Trophoblast cell (in vitro differentiated cells and primary cell): Measurements from ENCODE around the gene CAMK1D.

Source experiments
- DNase-seq, 2 donors: peaks; one replicate each; pipeline ENCODE4 v3.0.0-alpha.2; 2016
- H2AFZ ChIP-seq: 2 replicates; pipeline ENCODE4 v1.6.1; 2013; ENCODE audit warnings: low read length, moderate library complexity, mild to moderate bottlenecking; ENCODE audit not compliant: insufficient read depth, poor library complexity
- H2AK5ac ChIP-seq: 2 replicates; pipeline ENCODE4 v1.6.1; 2013; ENCODE audit warnings: mild to moderate bottlenecking, low read length
- H2BK120ac ChIP-seq: 2 replicates; pipeline ENCODE4 v1.6.1; 2013; ENCODE audit warnings: low read length, mild to moderate bottlenecking, moderate library complexity; ENCODE audit not compliant: insufficient read depth, poor library complexity
- H2BK12ac ChIP-seq: 2 replicates; pipeline ENCODE4 v1.6.1; 2013; ENCODE audit warnings: mild to moderate bottlenecking, low read length, moderate library complexity
- H2BK5ac ChIP-seq: 2 replicates; pipeline ENCODE4 v1.6.1; 2013; ENCODE audit warnings: low read length, low read depth, moderate library complexity, mild to moderate bottlenecking; ENCODE audit not compliant: poor library complexity
- H3K14ac ChIP-seq: 2 replicates; pipeline ENCODE4 v1.6.1; 2013; ENCODE audit warnings: mild to moderate bottlenecking, low read length
- H3K18ac ChIP-seq: 2 replicates; pipeline ENCODE4 v1.6.1; 2013; ENCODE audit warnings: mild to moderate bottlenecking, low read length
- H3K23ac ChIP-seq: 2 replicates; pipeline ENCODE4 v1.6.1; 2013; ENCODE audit warnings: low read length
- H3K27ac ChIP-seq: 2 replicates; pipeline ENCODE4 v1.5.1; 2013; ENCODE audit warnings: low read depth, mild to moderate bottlenecking, inconsistent platforms, low read length, moderate library complexity
- H3K27me3 ChIP-seq: 2 replicates; pipeline ENCODE4 v1.6.1; 2013; ENCODE audit warnings: inconsistent platforms, mild to moderate bottlenecking, low read length, moderate library complexity; ENCODE audit not compliant: insufficient read depth
- H3K36me3 ChIP-seq, 2 experiments: 1 replicate in 1 of 2; 2 replicates in 1 of 2; pipeline ENCODE4 v1.6.1; 2013; ENCODE audit warnings: low read length in 2 of 2, mild to moderate bottlenecking in 2 of 2, moderate library complexity in 1 of 2; ENCODE audit not compliant: insufficient read depth in 2 of 2, control insufficient read depth in 1 of 2
- H3K4ac ChIP-seq: 2 replicates; pipeline ENCODE4 v1.6.1; 2013; ENCODE audit warnings: low read depth, mild to moderate bottlenecking, low read length, moderate library complexity
- H3K4me1 ChIP-seq, 2 experiments: 1 replicate in 1 of 2; 2 replicates in 1 of 2; pipeline ENCODE4 v1.6.1; 2013; ENCODE audit warnings: low read length in 2 of 2, mild to moderate bottlenecking in 2 of 2, moderate library complexity in 1 of 2; ENCODE audit not compliant: insufficient read depth in 2 of 2, control insufficient read depth in 1 of 2
- H3K4me2 ChIP-seq: 2 replicates; pipeline ENCODE4 v1.6.1; 2013; ENCODE audit warnings: inconsistent platforms, mild to moderate bottlenecking, low read length, moderate library complexity
- H3K4me3 ChIP-seq: 2 replicates; pipeline ENCODE4 v1.5.1; 2013; ENCODE audit warnings: mild to moderate bottlenecking, low read depth, low read length, inconsistent platforms
- H3K79me1 ChIP-seq: one replicate; pipeline ENCODE4 v1.6.1; 2013; ENCODE audit warnings: low read length
- H3K79me2 ChIP-seq: 2 replicates; pipeline ENCODE4 v1.6.1; 2013; ENCODE audit warnings: low read length, mild to moderate bottlenecking; ENCODE audit not compliant: control insufficient read depth, insufficient read depth, poor library complexity
- H3K9ac ChIP-seq: 2 replicates; pipeline ENCODE4 v1.6.1; 2013; ENCODE audit warnings: mild to moderate bottlenecking, low read length
- H3K9me3 ChIP-seq: 2 replicates; pipeline ENCODE4 v1.6.1; 2013; ENCODE audit warnings: low read depth, mild to moderate bottlenecking, control low read depth, inconsistent platforms, low read length; ENCODE audit not compliant: insufficient read depth
- H4K12ac ChIP-seq: 2 replicates; pipeline ENCODE4 v1.6.1; 2013; ENCODE audit warnings: low read depth, mild to moderate bottlenecking, low read length, moderate library complexity
- H4K8ac ChIP-seq: 2 replicates; pipeline ENCODE4 v1.6.1; 2013; ENCODE audit warnings: low read depth, mild to moderate bottlenecking, low read length, moderate library complexity
- H4K91ac ChIP-seq: one replicate; pipeline ENCODE4 v1.6.1; 2013; ENCODE audit warnings: low read depth, mild to moderate bottlenecking, low read length, moderate library complexity
- WGBS: extraction: QIAGEN DNeasy Blood & Tissue Kit; methylation state at CpG from one replicate; pipeline ENCODE4 v1.1.7; 2013; ENCODE audit warnings: missing lambda C conversion rate; ENCODE audit not compliant: insufficient read length, insufficient coverage; ENCODE audit errors: extremely low coverage; 5-methylcytosine and 5-hydroxymethylcytosine counted together

The CAMK1D gene

GRCh38 chr10:12409613-12410012 is 60.3 kb downstream of the CAMK1D start:
- no peak overlapping the region for H4K91ac ChIP-seq
- no peak overlapping the region for H3K9ac ChIP-seq
- H3K36me3 ChIP-seq = no peaks in the 10 kb centered on the region
- H3K4me1 ChIP-seq = no peaks in the 10 kb centered on the region
- no peak overlapping the region for H3K4ac ChIP-seq
- no peaks in the 10 kb centered on the region for H3K79me1 ChIP-seq
- no peaks in the 10 kb centered on the region for H3K79me2 ChIP-seq
- H3K14ac ChIP-seq = no peak overlapping the region
- H3K4me3 ChIP-seq = no peak overlapping the region
- H2AK5ac ChIP-seq = no peak overlapping the region
- no peaks in the 10 kb centered on the region for H3K9me3 ChIP-seq
- H4K12ac ChIP-seq = no peak overlapping the region
- H3K23ac ChIP-seq = no peak overlapping the region
- no peak overlapping the region for H2BK120ac ChIP-seq
- no peak for DNase-seq
- no peak overlapping the region for H3K18ac ChIP-seq
- H4K8ac ChIP-seq = no peak overlapping the region
- WGBS = no CpG with 5 or more reads among the region's 5 CpGs
- no peak overlapping the region for H2BK5ac ChIP-seq
- no peak overlapping the region for H2BK12ac ChIP-seq
- H3K27me3 ChIP-seq = no peaks in the 10 kb centered on the region
- H2AFZ ChIP-seq = no peak overlapping the region
- H3K27ac ChIP-seq = no peak overlapping the region
- no peak overlapping the region for H3K4me2 ChIP-seq

GRCh38 chr10:12412666-12413368 is 63.5 kb downstream of the CAMK1D start:
- no peak overlapping the region for H4K12ac ChIP-seq
- no peak overlapping the region for H3K23ac ChIP-seq
- no peak overlapping the region for H2BK5ac ChIP-seq
- no peaks in the 10 kb centered on the region for H3K79me2 ChIP-seq
- H3K4me2 ChIP-seq = no peak overlapping the region
- no CpG with 5 or more reads among the region's 9 CpGs for WGBS
- H2BK12ac ChIP-seq = no peak overlapping the region
- H3K36me3 ChIP-seq = no peaks in the 10 kb centered on the region
- H4K8ac ChIP-seq = no peak overlapping the region
- no peak overlapping the region for H3K18ac ChIP-seq
- no peak overlapping the region for H3K4me3 ChIP-seq
- no peaks in the 10 kb centered on the region for H3K27me3 ChIP-seq
- peak overlapping the region; percentile 36 for H3K9ac ChIP-seq
- H3K4me1 ChIP-seq = no peaks in the 10 kb centered on the region
- H3K14ac ChIP-seq = no peak overlapping the region
- no peak overlapping the region for H4K91ac ChIP-seq
- no peak overlapping the region for H3K27ac ChIP-seq
- H3K9me3 ChIP-seq = no peaks in the 10 kb centered on the region
- H3K79me1 ChIP-seq = no peaks in the 10 kb centered on the region
- H2BK120ac ChIP-seq = no peak overlapping the region
- H2AFZ ChIP-seq = no peak overlapping the region
- H3K4ac ChIP-seq = no peak overlapping the region
- H2AK5ac ChIP-seq = no peak overlapping the region
- no peak for DNase-seq

GRCh38 chr10:12413369-12413711 is 64.0 kb downstream of the CAMK1D start:
- H4K12ac ChIP-seq = no peak overlapping the region
- no CpG with 5 or more reads among the region's 1 CpG for WGBS
- no peak overlapping the region for H3K4me3 ChIP-seq
- no peaks in the 10 kb centered on the region for H3K4me1 ChIP-seq
- DNase-seq = no peak
- H3K18ac ChIP-seq = no peak overlapping the region
- H2BK5ac ChIP-seq = no peak overlapping the region
- H2BK12ac ChIP-seq = no peak overlapping the region
- H3K27me3 ChIP-seq = no peaks in the 10 kb centered on the region
- H3K4me2 ChIP-seq = no peak overlapping the region
- H3K36me3 ChIP-seq = no peaks in the 10 kb centered on the region
- no peaks in the 10 kb centered on the region for H3K79me2 ChIP-seq
- no peak overlapping the region for H2BK120ac ChIP-seq
- H2AFZ ChIP-seq = no peak overlapping the region
- H4K8ac ChIP-seq = no peak overlapping the region
- H3K27ac ChIP-seq = no peak overlapping the region
- H3K79me1 ChIP-seq = no peaks in the 10 kb centered on the region
- no peak overlapping the region for H3K14ac ChIP-seq
- no peak overlapping the region for H3K4ac ChIP-seq
- H3K9me3 ChIP-seq = no peaks in the 10 kb centered on the region
- H3K9ac ChIP-seq = no peak overlapping the region
- no peak overlapping the region for H3K23ac ChIP-seq
- H2AK5ac ChIP-seq = no peak overlapping the region
- no peak overlapping the region for H4K91ac ChIP-seq

- Histone ChIP-seq H2AK5ac (no peak overlapping the region), H3K18ac (no peak overlapping the region), H4K8ac (no peak overlapping the region), H4K91ac (no peak overlapping the region), H3K27me3 (no peaks in the 10 kb centered on the region), H3K9me3 (no peaks in the 10 kb centered on the region), H3K27ac (no peak overlapping the region), H2BK5ac (no peak overlapping the region), H3K4ac (no peak overlapping the region), H2BK120ac (no peak overlapping the region), H3K9ac (no peak overlapping the region), H3K23ac (no peak overlapping the region), H3K36me3 (no peaks in the 10 kb centered on the region), H2BK12ac (no peak overlapping the region), H3K4me3 (no peak overlapping the region), H3K4me2 (no peak overlapping the region), H3K4me1 (no peaks in the 10 kb centered on the region), H3K79me1 (no peaks in the 10 kb centered on the region), H2AFZ (no peak overlapping the region), H3K79me2 (no peaks in the 10 kb centered on the region), H3K14ac (no peak overlapping the region), H4K12ac (no peak overlapping the region)
- WGBS = no CpG with 5 or more reads among the region's 9 CpGs
- DNase-seq = no peak
These were observed 65.1 kb downstream of the CAMK1D start for GRCh38 chr10:12414278-12414989.
